HepG2 (cell line): Measurements from ENCODE around the gene LOXL4. TPM values are rescaled to one million over a fixed set of nuclear protein-coding genes. Genes with fewer than 3 reads are reported as not detected.

Source experiments
- ASH2L ChIP-seq: fragments of 300-600, 200-600 bp; sonication (generic); IDR thresholded peaks from 2 replicates; pipeline ENCODE4 v1.7.0; 2017; ENCODE audit warnings: low read depth, mild to moderate bottlenecking, moderate library complexity, mixed read lengths, low read length; ENCODE audit not compliant: insufficient read length
- ATF6 ChIP-seq: sonication (generic); formaldehyde crosslinking; conservative IDR thresholded peaks from 2 replicates; pipeline ENCODE4 v1.4.0; 2020; ENCODE audit warnings: missing genetic modification reagents
- DNMT3B ChIP-seq: conservative IDR thresholded peaks from 2 replicates; pipeline ENCODE4 v1.6.1; 2016; ENCODE audit warnings: missing biosample characterization, control low read depth
- MEIS2 ChIP-seq: sonication (generic); formaldehyde crosslinking; IDR thresholded peaks from 2 replicates; pipeline ENCODE4 v1.9.0; 2021; ENCODE audit warnings: mild to moderate bottlenecking, missing genetic modification reagents
- PLRG1 ChIP-seq: fragments of 450-650 bp; conservative IDR thresholded peaks from 2 replicates; pipeline ENCODE4 v1.6.1; 2016
- SOX13 ChIP-seq, 3 experiments: fragments of 450-650 bp in 1 of 3; sonication (generic) in 1 of 3; formaldehyde crosslinking in 1 of 3; IDR thresholded peaks in 2 of 3; conservative IDR thresholded peaks in 1 of 3; 2 replicates each; pipeline versions ENCODE4 v1.5.0 to v1.6.1; 2016 to 2020; ENCODE audit warnings: antibody characterized with exemption in 1 of 3, mild to moderate bottlenecking in 1 of 3, missing compliant biosample characterization in 1 of 3, missing genetic modification reagents in 1 of 3, moderate library complexity in 1 of 3
- TERF1 ChIP-seq: sonication (generic); formaldehyde crosslinking; IDR thresholded peaks from 2 replicates; pipeline ENCODE4 v1.8.0; 2022; ENCODE audit warnings: mild to moderate bottlenecking, missing genetic modification reagents, moderate library complexity
- TFAP4 ChIP-seq: sonication (generic); IDR thresholded peaks from 2 replicates; pipeline ENCODE4 v1.6.1; 2016; ENCODE audit warnings: low read depth, borderline replicate concordance
- ZBTB33 ChIP-seq: sonication (generic); formaldehyde crosslinking; IDR thresholded peaks from 2 replicates; pipeline ENCODE4 v1.4.0; 2020; ENCODE audit warnings: missing genetic modification reagents
- ZHX1 ChIP-seq: sonication (generic); formaldehyde crosslinking; IDR thresholded peaks from 2 replicates; pipeline ENCODE4 v1.8.1; 2022; ENCODE audit warnings: low read depth, mild to moderate bottlenecking, missing genetic modification reagents
- ZNF280D ChIP-seq: sonication (generic); formaldehyde crosslinking; IDR thresholded peaks from 2 replicates; pipeline ENCODE4 v1.5.1; 2020; ENCODE audit warnings: mild to moderate bottlenecking, missing genetic modification reagents
- polyA plus RNA-seq, 8 experiments: library from polyadenylated mRNA; depleted of rRNA in 3 of 8; stranded (reverse) in 7 of 8; unstranded in 1 of 8; fragments of >200 nt; fragmentation: Illumina TruSeq in 4 of 8; extraction: Trizol in 4 of 8; gene quantifications; 2 replicates each; pipeline versions ENCODE4 v1.2.1 to v1.2.3, GENCODE V29; 2011 to 2016; ENCODE audit warnings: low read depth in 4 of 8, missing spikeins in 1 of 8, mixed read lengths in 1 of 8; ENCODE audit not compliant: insufficient read depth in 1 of 8
- total RNA-seq, 5 experiments: library from RNA; depleted of rRNA; stranded (reverse); fragments of >200 nt; fragmentation: Illumina TruSeq; extraction: Trizol; gene quantifications; 2 replicates each; pipeline ENCODE4 v1.2.3, GENCODE V29; 2016; ENCODE audit warnings: low read depth in 1 of 5

Gene LOXL4
- total and polyA plus RNA-seq, 2 of the 13 experiments (the other 11 are each of a cell fraction or from before 2014, with no cell fraction given) = 8.8 to 21.1 TPM

GRCh38 chr10:98270073-98270740 is 2.2 kb upstream of the LOXL4 start (continued):
- TF ChIP-seq TERF1 (CRISPR knock-in tag) (no peak), TFAP4 (peak; percentile 96), DNMT3B (0 out of 2 replicates have a peak, but pooled peaks have one; percentile 27), PLRG1 (no peak), SOX13 (IDR thresholded peaks at IDR 0.05) (peak; percentile 93), SOX13 (CRISPR knock-in tag; conservative IDR thresholded peaks at IDR 0.05 in 1 of 2, IDR thresholded peaks at IDR 0.05 in 1 of 2) (peak in 1 of 2 experiments; percentile 95; a peak in 2 of 4 replicates), ZHX1 (CRISPR knock-in tag) (0 out of 2 replicates have a peak, but pooled peaks have one; percentile 53), ASH2L (peak; percentile 42), ATF6 (CRISPR knock-in tag) (no peak), ZBTB33 (CRISPR knock-in tag) (0 out of 2 replicates have a peak, but pooled peaks have one; percentile 17), MEIS2 (CRISPR knock-in tag) (peak; percentile 51; the same call in 1 of the 2 replicates), ZNF280D (CRISPR knock-in tag) (peak; percentile 80; the same call in 1 of the 2 replicates)
